ENCODE results near the gene DCAF6. TPM values are rescaled to one million over a fixed set of nuclear protein-coding genes. Genes with fewer than 3 reads are reported as not detected.

DCAF6 gene
- total RNA-seq, 4 donors from 2014 or later: 99.6 to 137 (median 115) TPM

GRCh38 chr1:167983797-167984420, 47.4 kb downstream of the DCAF6 start:
- no peak for ATAC-seq
- Histone ChIP-seq H3K36me3 (peaks cover 0 to 19% of the 10 kb centered on the region in 2 donors), H3K9me3 (no peaks in the 10 kb centered on the region), H3K4me1 (peaks cover 0 to 9% (median 0%) of the 10 kb centered on the region in 3 donors), H3K27ac (no peak overlapping the region), H3K27me3 (no peaks in the 10 kb centered on the region), H3K4me3 (no peak overlapping the region)
- 97 to 100% methylated on average over 2 of the region's 2 CpGs for WGBS, 2 donors (ENCODE audit: low coverage in 1 of 2)
- no peak for TF ChIP-seq POLR2AphosphoS5 (IDR thresholded peaks at IDR 0.05)
- no peak for TF ChIP-seq EP300 (IDR thresholded peaks at IDR 0.05)
- TF ChIP-seq POLR2A (IDR thresholded peaks at IDR 0.05): no peak
- TF ChIP-seq CTCF (IDR thresholded peaks at IDR 0.05): no peak

- WGBS, 2 donors (ENCODE audit: low coverage in 1 of 2): 86 to 96% methylated on average over 5 to 8 of the region's 8 CpGs
- peaks cover 0 to 13% of the 10 kb centered on the region in 2 donors for H3K36me3 ChIP-seq
- H3K9me3 ChIP-seq: no peaks in the 10 kb centered on the region
- no peak for ATAC-seq
- no peaks in the 10 kb centered on the region for H3K27me3 ChIP-seq
- TF ChIP-seq EP300 (IDR thresholded peaks at IDR 0.05): no peak
- no peak for TF ChIP-seq POLR2AphosphoS5 (IDR thresholded peaks at IDR 0.05)
- no peak for TF ChIP-seq POLR2A (IDR thresholded peaks at IDR 0.05)
- no peak for TF ChIP-seq CTCF (IDR thresholded peaks at IDR 0.05)
- H3K4me3 ChIP-seq: no peak overlapping the region
- peaks cover 0 to 9% (median 0%) of the 10 kb centered on the region in 3 donors for H3K4me1 ChIP-seq
- H3K27ac ChIP-seq: no peak overlapping the region
Observed at GRCh38 chr1:167984886-167985489, 48.5 kb downstream of the DCAF6 start.

- no peak for ATAC-seq
- no peaks in the 10 kb centered on the region for H3K9me3 ChIP-seq
- no peak for TF ChIP-seq POLR2AphosphoS5 (IDR thresholded peaks at IDR 0.05)
- TF ChIP-seq CTCF (IDR thresholded peaks at IDR 0.05): no peak
- no peak for TF ChIP-seq POLR2A (IDR thresholded peaks at IDR 0.05)
- no peak for TF ChIP-seq EP300 (IDR thresholded peaks at IDR 0.05)
- WGBS, 2 donors (ENCODE audit: low coverage in 1 of 2): 69 to 89% methylated on average over 3 of the region's 3 CpGs
- no peaks in the 10 kb centered on the region for H3K27me3 ChIP-seq
- peaks cover 0 to 9% (median 0%) of the 10 kb centered on the region in 3 donors for H3K4me1 ChIP-seq
- H3K27ac ChIP-seq: no peak overlapping the region
- peaks cover 0 to 20% of the 10 kb centered on the region in 2 donors for H3K36me3 ChIP-seq
- H3K4me3 ChIP-seq: no peak overlapping the region
Observed at GRCh38 chr1:167987174-167987573, 50.7 kb downstream of the DCAF6 start.

GRCh38 chr1:167991546-167991945, 55.1 kb downstream of the DCAF6 start:
- Histone ChIP-seq H3K9me3 (no peaks in the 10 kb centered on the region), H3K27me3 (no peaks in the 10 kb centered on the region), H3K36me3 (peaks cover 0 to 41% of the 10 kb centered on the region in 2 donors), H3K4me3 (no peak overlapping the region), H3K27ac (no peak overlapping the region), H3K4me1 (peaks cover 0 to 8% (median 0%) of the 10 kb centered on the region in 3 donors)
- 76 to 100% methylated on average over 1 to 2 of the region's 2 CpGs for WGBS, 2 donors (ENCODE audit: low coverage in 1 of 2)
- no peak for TF ChIP-seq POLR2AphosphoS5 (IDR thresholded peaks at IDR 0.05)
- no peak for TF ChIP-seq POLR2A (IDR thresholded peaks at IDR 0.05)
- no peak for TF ChIP-seq CTCF (IDR thresholded peaks at IDR 0.05)
- no peak for ATAC-seq

- Histone ChIP-seq H3K4me1 (peaks cover 0 to 6% (median 0%) of the 10 kb centered on the region in 3 donors), H3K4me3 (no peak overlapping the region), H3K27me3 (no peaks in the 10 kb centered on the region), H3K27ac (no peak overlapping the region), H3K36me3 (peaks cover 0 to 44% of the 10 kb centered on the region in 2 donors), H3K9me3 (no peaks in the 10 kb centered on the region)
- 83% methylated on average over 2 of the region's 2 CpGs; no CpG with 5 or more reads in 1 of the 2 donors for WGBS, 2 donors (ENCODE audit: low coverage in 1 of 2)
- TF ChIP-seq EP300 (IDR thresholded peaks at IDR 0.05): no peak
- no peak for TF ChIP-seq CTCF (IDR thresholded peaks at IDR 0.05)
- TF ChIP-seq POLR2AphosphoS5 (IDR thresholded peaks at IDR 0.05): no peak
- TF ChIP-seq POLR2A (IDR thresholded peaks at IDR 0.05): no peak
- no peak for ATAC-seq
Observed at GRCh38 chr1:167993720-167994119, 57.2 kb downstream of the DCAF6 start.

All from gastroesophageal sphincter (tissue), 4 donors.